Activated T-cell treated with anti-CD3 and anti-CD28 coated beads, Interleukin-2, amount 50 U/mL, for 24 hours (primary cell): ENCODE measurements around the gene PCDH15.
"Not testable (repeated sequence)": the region's sequence is repeated elsewhere in the genome, so short reads cannot be mapped to it uniquely, and the experiment has no call there.

Experiments
- DNase-seq: peaks from one replicate; pipeline ENCODE4 v3.0.0-alpha.2; 2020
- H3K27ac Mint-ChIP-seq: 2 replicates; pipeline ENCODE4 v1.8.0; 2020; ENCODE audit warnings: mild to moderate bottlenecking, mixed read lengths
- H3K27me3 Mint-ChIP-seq: 2 replicates; pipeline ENCODE4 v1.8.0; 2020; ENCODE audit warnings: mixed read lengths
- H3K36me3 Mint-ChIP-seq: 2 replicates; pipeline ENCODE4 v1.8.0; 2020; ENCODE audit warnings: low read depth, mixed read lengths
- H3K4me1 Mint-ChIP-seq: 2 replicates; pipeline ENCODE4 v1.8.0; 2020; ENCODE audit warnings: low read depth, mixed read lengths
- H3K4me3 Mint-ChIP-seq: 2 replicates; pipeline ENCODE4 v1.8.0; 2020; ENCODE audit warnings: mild to moderate bottlenecking, moderate library complexity, mixed read lengths
- H3K9me3 Mint-ChIP-seq: 2 replicates; pipeline ENCODE4 v1.8.0; 2020; ENCODE audit warnings: mixed read lengths

PCDH15 gene

DNA sequence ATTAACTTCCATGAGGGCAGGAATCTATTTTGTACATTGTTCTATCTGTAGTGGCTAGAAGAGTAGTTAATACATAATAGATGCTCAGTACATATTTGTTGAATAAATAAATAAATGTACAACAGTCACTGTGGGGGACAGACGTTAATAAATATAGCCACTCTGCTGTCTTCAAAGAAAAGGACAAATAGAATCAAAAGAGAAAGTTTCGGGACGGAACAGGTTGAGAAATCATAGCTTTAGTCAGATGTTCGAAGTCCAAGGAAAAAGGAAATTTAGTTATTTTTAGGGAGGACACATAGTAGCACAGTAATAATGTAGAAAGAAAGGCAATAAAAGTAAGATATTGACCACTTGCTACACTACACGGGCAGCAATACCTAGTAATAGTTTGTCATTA is 861.4 kb downstream of the PCDH15 start:
- no peaks in the 10 kb centered on the region for H3K27me3 Mint-ChIP-seq
- no peak overlapping the region for H3K4me3 Mint-ChIP-seq
- DNase-seq: no peak
- H3K9me3 Mint-ChIP-seq: peaks cover 6% of the 10 kb centered on the region
- no peaks in the 10 kb centered on the region for H3K4me1 Mint-ChIP-seq
- H3K36me3 Mint-ChIP-seq: no peaks in the 10 kb centered on the region
- no peak overlapping the region for H3K27ac Mint-ChIP-seq

DNA sequence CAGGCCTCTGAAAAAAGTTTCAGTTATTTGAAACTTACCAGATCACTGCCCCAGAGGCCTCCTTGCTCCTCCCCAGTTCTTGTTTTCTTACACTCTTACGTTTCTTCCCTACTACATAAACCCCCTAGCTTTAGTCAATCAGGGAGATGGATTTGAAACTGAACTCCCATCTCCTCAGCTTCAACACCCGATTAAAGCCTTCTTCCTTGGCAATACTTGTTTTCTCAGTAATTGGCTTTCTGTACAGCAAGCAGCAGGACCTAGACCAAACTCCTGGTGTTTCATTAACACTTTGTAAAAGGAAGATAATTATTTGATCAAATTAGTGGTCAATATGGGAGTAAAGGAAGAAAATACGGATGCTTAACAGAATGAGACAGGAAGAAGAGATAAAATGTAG is 870.4 kb downstream of the PCDH15 start:
- no peak overlapping the region for H3K27ac Mint-ChIP-seq
- H3K36me3 Mint-ChIP-seq: no peaks in the 10 kb centered on the region
- no peaks in the 10 kb centered on the region for H3K27me3 Mint-ChIP-seq
- H3K9me3 Mint-ChIP-seq: peaks cover 12% of the 10 kb centered on the region
- no peak overlapping the region for H3K4me3 Mint-ChIP-seq
- no peaks in the 10 kb centered on the region for H3K4me1 Mint-ChIP-seq
- no peak for DNase-seq

DNA sequence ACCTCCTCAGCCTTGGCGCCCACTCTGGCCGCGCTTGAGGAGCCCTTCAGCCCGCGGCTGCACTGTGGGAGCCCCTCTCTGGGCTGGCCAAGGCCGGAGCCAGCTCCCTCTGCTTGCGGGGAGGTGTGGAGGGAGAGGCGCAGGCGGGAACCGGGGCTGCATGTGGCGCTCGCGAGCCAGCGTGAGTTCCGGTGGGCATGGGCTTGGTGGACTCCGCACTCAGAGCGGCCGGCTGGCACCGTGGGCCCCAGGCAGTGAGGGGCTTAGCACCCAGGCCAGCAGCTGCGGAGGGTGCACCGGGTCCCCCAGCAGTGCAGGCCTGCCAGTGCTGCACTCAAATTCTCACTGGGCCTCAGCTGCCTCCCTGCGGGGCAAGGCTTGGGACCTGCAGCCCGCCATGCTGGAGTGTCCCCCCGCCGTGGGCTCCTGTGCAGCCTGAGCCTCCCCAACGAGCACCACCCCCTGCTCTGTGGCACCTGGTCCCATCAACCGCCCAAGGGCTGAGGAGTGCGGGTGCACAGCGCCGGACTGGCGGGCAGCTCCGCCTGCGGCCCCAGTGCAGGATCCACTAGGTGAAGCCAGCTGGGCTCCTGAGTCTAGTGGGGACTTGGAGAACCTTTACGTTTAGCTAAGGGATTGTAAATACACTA is 876.9 kb downstream of the PCDH15 start:
- peaks cover 18% of the 10 kb centered on the region for H3K9me3 Mint-ChIP-seq
- H3K36me3 Mint-ChIP-seq, H3K4me3 Mint-ChIP-seq, H3K27me3 Mint-ChIP-seq, H3K27ac Mint-ChIP-seq, H3K4me1 Mint-ChIP-seq, DNase-seq: not testable (repeated sequence)

DNA sequence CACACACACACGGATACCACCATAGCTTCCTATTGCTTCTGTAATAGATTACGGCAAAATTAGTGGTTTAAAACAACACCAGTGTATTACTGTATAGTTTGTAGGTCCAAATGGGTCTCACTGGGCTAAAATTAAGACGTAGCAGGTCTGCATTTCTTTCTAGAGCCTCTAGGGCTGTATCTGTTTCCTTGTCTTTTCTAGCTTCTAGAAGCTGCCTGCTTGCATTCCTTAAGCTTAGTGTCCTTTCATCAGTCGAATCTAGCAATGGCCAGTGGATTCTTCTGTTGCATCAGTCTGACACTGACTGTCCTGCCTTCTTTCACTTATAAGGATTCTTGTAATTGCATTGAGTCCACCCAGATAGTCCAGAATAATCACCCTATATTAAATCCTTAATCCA is 882.3 kb downstream of the PCDH15 start:
- no peaks in the 10 kb centered on the region for H3K4me1 Mint-ChIP-seq
- no peaks in the 10 kb centered on the region for H3K36me3 Mint-ChIP-seq
- H3K27ac Mint-ChIP-seq: no peak overlapping the region
- DNase-seq: no peak
- H3K27me3 Mint-ChIP-seq: no peaks in the 10 kb centered on the region
- no peak overlapping the region for H3K4me3 Mint-ChIP-seq
- peaks cover 10% of the 10 kb centered on the region for H3K9me3 Mint-ChIP-seq

DNA sequence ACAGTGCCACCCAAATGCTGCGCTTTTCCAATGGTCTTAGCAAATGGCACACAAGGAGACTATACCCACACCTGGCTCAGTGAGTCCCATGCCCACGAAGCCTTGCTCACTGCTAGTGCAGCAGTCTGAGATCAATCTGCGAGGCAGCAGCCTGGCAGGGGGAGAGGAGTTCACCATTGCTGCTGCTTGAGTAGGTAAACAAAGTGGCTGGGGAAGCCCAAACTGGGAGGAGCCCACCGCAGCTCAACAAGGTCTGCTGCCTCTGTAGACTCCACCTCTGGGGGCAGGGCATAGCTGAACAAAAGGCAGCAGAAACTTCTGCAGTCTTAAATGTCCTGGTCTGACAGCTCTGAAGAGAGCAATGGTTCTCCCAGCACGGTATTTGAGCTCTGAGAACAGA is 891.2 kb downstream of the PCDH15 start:
- H3K4me1 Mint-ChIP-seq: no peaks in the 10 kb centered on the region
- H3K9me3 Mint-ChIP-seq: peaks cover 17% of the 10 kb centered on the region
- H3K36me3 Mint-ChIP-seq: no peaks in the 10 kb centered on the region
- H3K27me3 Mint-ChIP-seq: no peaks in the 10 kb centered on the region
- no peak overlapping the region for H3K4me3 Mint-ChIP-seq
- no peak overlapping the region for H3K27ac Mint-ChIP-seq
- DNase-seq: no peak

DNA sequence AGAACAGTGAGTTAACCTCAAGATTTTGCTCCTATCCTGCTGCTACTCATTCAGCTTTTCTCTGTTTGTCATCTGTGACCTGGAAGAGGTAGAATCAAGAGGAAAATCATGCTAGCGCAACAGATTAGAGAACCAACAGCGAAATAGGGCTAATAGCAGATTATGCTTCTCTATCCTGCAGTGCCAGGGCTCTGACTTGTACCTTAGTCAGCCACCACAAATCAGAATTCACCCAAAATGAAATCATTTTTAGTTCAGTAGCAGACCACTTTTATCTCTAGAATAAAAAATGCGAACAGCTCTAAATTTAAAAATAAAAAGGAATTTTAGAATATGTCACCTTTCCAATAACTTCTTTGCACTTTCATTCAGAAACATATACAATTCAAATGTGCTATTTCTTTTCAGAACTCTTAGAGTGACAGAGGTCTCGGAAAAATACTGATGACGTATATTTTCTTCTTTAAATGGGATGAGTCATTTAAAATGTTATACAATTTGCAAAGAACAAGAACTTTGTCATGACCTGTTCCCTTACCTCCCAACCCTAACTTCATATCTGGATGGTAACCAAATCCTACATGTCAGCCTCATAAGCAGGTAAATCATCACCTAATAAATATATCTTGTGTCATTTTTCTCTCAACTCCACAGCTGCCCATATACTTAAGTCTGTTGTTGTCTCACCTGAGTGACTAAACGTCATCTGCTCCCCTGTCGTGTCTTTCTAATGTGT is 896.4 kb downstream of the PCDH15 start:
- H3K36me3 Mint-ChIP-seq: no peaks in the 10 kb centered on the region
- peaks cover 12% of the 10 kb centered on the region for H3K9me3 Mint-ChIP-seq
- H3K4me1 Mint-ChIP-seq: no peaks in the 10 kb centered on the region
- DNase-seq: no peak
- H3K27me3 Mint-ChIP-seq: no peaks in the 10 kb centered on the region
- H3K27ac Mint-ChIP-seq: no peak overlapping the region
- H3K4me3 Mint-ChIP-seq: no peak overlapping the region

DNA sequence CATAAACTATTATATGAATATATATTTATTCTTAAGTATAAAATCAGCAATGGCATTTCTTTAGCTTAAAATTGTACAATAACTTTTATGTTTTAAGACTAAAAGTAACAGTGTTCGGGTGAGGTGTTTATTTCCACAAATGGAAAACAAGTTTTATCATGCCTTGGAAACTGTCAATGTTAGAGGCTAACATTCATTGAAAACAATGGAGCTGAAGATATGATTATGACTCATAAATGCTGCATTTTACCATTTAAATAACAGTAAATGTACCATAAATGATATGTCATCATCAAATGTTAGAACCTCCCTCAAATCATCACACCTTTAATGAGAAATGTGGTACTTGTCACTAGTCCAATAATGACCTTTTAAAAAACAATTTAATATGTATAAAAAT is 897.3 kb downstream of the PCDH15 start:
- H3K27me3 Mint-ChIP-seq: no peaks in the 10 kb centered on the region
- no peak overlapping the region for H3K27ac Mint-ChIP-seq
- DNase-seq: no peak
- H3K9me3 Mint-ChIP-seq: peaks cover 12% of the 10 kb centered on the region
- H3K4me3 Mint-ChIP-seq: no peak overlapping the region
- H3K36me3 Mint-ChIP-seq: no peaks in the 10 kb centered on the region
- H3K4me1 Mint-ChIP-seq: no peaks in the 10 kb centered on the region

DNA sequence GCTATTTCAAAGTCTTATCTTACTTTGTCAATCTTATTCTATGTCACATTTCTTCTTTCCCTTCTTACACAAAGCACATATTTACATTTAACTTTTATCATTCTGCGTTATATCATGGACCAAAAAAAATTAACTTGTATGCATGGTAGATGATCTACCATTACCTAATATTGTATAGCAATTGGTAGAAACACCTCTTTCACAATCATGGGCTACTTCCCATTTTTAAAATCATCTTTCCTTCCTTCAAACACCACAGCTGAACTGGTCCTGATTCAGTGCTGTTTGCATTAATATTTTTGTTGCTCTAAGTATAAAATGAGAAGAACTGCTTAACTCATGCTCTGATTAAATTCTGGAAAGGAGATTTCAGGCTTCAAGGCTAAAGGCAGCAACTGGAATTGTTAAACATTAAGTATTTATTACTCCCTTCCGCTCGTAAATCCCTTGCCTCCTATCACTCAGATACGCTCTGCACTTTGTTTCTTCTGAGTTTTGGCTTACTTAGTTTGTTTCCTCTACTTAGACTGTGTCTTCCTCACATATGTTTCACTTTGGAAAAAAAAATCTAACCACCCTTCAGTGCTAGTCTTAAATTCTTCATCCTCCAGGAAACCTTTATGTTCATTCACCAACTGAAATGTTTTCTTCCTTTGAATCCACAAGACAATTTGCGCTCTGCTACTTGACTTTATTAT is 901.4 kb downstream of the PCDH15 start:
- DNase-seq: no peak
- H3K27me3 Mint-ChIP-seq: no peaks in the 10 kb centered on the region
- H3K27ac Mint-ChIP-seq: no peak overlapping the region
- H3K4me1 Mint-ChIP-seq: no peaks in the 10 kb centered on the region
- H3K4me3 Mint-ChIP-seq: no peak overlapping the region
- H3K36me3 Mint-ChIP-seq: no peaks in the 10 kb centered on the region
- H3K9me3 Mint-ChIP-seq: peaks cover 8% of the 10 kb centered on the region

DNA sequence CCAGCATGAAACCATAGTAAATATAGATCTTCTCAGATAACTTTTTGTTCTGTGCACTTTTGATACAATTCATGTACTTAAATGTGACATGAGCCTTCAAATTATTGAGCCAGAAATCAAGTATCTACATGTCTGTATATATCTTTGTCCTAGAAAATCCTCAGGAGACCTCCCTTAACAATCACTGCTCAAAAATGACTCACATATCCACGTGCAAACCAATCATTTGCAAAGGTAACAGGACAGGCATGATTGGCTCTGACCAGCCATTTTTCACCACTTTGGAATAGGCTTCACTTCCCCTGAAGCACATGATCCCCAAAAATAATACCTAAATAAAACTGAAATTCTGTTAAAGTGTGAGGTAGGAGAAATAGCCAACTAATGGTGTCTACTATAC is 902.5 kb downstream of the PCDH15 start:
- Mint-ChIP-seq H3K27me3 (no peaks in the 10 kb centered on the region), H3K9me3 (peaks cover 9% of the 10 kb centered on the region), H3K4me1 (no peaks in the 10 kb centered on the region), H3K27ac (no peak overlapping the region), H3K4me3 (no peak overlapping the region), H3K36me3 (no peaks in the 10 kb centered on the region)
- DNase-seq: no peak

DNA sequence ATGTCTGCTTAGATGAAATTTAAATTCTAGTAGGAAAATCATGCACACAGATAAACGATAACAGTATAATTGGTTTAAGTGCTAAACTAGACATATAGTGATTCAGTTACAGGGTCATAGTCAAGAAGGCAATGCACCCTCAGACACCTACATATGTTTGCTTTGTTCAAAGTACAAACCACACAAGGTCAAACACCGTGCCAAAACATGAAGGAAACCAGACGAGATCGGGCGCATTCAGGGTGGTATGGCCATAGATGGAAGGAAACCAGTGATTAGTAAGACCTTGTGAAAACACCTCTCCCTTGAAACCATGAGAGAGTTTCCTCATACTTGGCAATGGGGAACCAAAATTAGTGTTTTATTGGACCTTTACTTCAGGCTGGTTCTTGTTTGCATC is 906.9 kb downstream of the PCDH15 start:
- H3K4me3 Mint-ChIP-seq: no peak overlapping the region
- H3K27me3 Mint-ChIP-seq: no peaks in the 10 kb centered on the region
- no peak for DNase-seq
- no peaks in the 10 kb centered on the region for H3K4me1 Mint-ChIP-seq
- H3K36me3 Mint-ChIP-seq: no peaks in the 10 kb centered on the region
- H3K9me3 Mint-ChIP-seq: peaks cover 8% of the 10 kb centered on the region
- H3K27ac Mint-ChIP-seq: no peak overlapping the region

DNA sequence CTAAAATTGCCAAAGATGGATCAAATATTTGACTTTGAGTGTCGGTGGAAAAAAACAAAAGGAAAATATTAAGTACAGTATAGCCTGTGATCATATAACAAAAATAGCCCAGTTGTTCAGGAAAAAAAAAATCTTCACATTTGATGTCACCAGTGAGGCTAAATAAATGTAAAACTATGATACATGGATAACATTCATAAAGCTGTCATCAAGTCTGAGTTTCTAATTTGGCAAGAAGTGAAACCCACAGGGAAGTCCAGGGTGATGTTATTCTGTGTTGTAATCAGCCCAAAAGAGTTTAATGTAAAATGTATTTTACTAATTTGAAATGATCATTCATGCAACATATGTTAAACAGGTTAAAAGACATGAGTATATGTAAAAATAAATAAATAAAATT is 908.0 kb downstream of the PCDH15 start:
- Mint-ChIP-seq H3K9me3 (peaks cover 4% of the 10 kb centered on the region), H3K27ac (no peak overlapping the region), H3K36me3 (no peaks in the 10 kb centered on the region), H3K4me3 (no peak overlapping the region), H3K27me3 (no peaks in the 10 kb centered on the region), H3K4me1 (no peaks in the 10 kb centered on the region)
- no peak for DNase-seq

DNA sequence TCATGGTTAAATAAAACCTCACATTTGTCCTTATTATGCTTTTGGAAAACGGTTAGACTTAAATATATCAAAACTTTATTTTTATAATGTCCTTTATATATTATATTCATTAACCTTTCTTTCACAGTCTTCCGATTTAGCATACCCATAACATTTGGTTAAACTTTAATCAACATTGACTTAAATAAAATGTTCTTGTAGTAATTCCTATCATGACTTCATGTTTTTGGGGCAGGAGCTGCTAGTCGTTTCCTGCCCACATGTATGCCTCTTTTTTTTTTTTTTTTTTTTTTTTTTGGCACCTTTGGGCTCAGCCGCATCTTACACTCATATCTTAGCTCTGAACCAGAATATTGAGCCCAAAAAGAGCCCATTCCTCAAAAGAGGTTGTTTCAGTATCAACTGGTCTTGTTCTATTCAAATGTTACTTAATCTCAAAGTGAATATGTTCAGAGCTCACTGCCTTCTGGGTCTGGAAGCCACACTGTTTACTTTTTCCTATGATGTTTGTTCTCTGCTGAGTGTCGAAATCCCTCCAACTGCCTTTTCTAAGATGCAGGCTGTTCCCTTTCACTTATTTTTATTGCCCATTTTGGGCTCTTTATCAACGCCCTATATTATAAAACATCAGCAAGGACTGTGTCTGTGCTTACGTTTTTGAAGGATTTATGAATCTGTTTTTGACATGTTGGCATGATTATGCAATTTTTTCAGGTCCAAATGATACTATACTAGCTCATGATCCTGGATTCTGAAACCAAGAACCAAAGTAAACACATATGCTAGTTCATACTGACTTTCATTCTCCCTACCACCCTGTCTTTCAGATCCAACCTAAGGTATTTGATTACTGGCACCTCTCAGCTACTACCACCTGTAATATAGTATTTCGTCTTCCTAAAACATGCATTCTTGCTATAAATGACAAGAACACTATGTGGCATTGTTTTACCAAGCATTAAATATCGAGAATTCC is 914.4 kb downstream of the PCDH15 start:
- Mint-ChIP-seq H3K27me3 (no peaks in the 10 kb centered on the region), H3K27ac (no peak overlapping the region), H3K36me3 (no peaks in the 10 kb centered on the region), H3K9me3 (peaks cover 2% of the 10 kb centered on the region), H3K4me1 (no peaks in the 10 kb centered on the region), H3K4me3 (no peak overlapping the region)
- no peak for DNase-seq

DNA sequence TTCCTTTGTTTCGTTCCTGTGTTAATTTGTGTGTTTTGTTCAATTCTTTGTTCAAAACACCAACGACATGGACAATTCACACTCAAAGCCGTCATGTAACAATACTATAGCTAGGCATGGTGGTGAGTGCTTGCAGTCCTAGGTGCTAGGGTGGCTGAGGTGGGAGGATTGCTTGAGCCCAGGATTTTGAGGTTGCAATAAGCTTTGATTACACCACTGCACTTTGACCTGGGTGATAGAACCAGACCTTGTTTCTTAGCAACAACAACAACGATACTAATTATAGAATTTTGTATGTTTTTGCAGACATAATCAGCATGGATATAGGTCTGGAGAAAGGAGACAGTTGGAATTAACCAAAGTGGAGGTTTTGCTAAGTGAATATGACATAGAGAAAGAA is 936.2 kb downstream of the PCDH15 start:
- H3K36me3 Mint-ChIP-seq: no peaks in the 10 kb centered on the region
- H3K27ac Mint-ChIP-seq: no peak overlapping the region
- no peak overlapping the region for H3K4me3 Mint-ChIP-seq

DNA sequence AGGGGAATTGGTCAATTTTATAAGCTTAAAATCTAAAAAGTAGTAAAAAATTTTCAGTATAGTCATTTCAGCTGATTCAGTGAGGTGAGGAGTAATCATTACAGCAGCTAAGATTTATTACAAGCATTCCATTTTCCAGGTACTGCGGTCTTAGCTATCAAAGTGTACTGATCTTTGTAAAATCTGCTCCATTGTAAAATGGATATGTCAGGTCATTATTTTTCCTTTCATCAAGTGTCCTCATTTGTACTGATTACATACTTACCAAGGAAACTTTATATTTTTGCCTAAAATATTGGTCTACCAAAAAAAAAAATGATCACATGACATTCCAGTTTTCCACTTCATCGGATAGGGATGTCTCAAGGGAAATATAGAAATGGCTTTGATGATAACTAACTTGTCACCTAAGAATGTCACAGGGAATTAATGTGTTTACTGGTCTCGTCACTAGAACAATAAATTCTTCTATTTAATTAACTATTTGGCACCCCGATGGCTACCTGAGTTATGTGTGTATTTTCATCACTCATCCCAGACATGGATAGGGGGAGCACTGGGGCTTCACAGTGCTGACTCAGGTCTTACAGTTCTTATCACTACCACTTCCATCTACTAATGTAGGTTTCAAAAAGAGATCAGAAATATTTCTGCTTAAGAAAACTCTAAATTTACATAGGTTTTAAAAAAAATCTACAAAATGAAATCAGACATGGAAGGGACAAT is 948.4 kb downstream of the PCDH15 start:
- Mint-ChIP-seq H3K4me3 (no peak overlapping the region), H3K27me3 (no peaks in the 10 kb centered on the region), H3K4me1 (no peaks in the 10 kb centered on the region), H3K36me3 (no peaks in the 10 kb centered on the region), H3K27ac (no peak overlapping the region), H3K9me3 (no peaks in the 10 kb centered on the region)
- no peak for DNase-seq

More for the DNA sequence above, 936.2 kb downstream of the PCDH15 start:
- Mint-ChIP-seq H3K4me1 (no peaks in the 10 kb centered on the region), H3K9me3 (peaks cover 4% of the 10 kb centered on the region), H3K27me3 (no peaks in the 10 kb centered on the region)
- DNase-seq: no peak
